Pancreas (tissue), 10 donors: Measurements from ENCODE around the gene PCBP2. TPM values are rescaled to one million over a fixed set of nuclear protein-coding genes. Genes with fewer than 3 reads are reported as not detected.
A peak's percentile ranks its signal among the peaks of the same experiment; 100 is the strongest.
"Not testable (repeated sequence)": the region's sequence is repeated elsewhere in the genome, so short reads cannot be mapped to it uniquely, and the experiment has no call there.

Experiments
- ATAC-seq, 4 donors: fragments of 200-7000 bp; cut with Tn5 transposase; one replicate each; pipeline versions ENCODE4 v1.8.0 to v1.9.1; 2020; ENCODE audit warnings: mild to moderate bottlenecking in 4 of 4, moderate library complexity in 4 of 4
- DNase-seq, 6 donors: peaks; one replicate each; pipeline ENCODE4 v3.0.0-alpha.2; 2020
- FAIRE-seq: peaks from 2 replicates; lab custom pipeline; 2012; peaks lifted over from hg19 to GRCh38; lab: Jason Lieb, UNC
- H3K27ac ChIP-seq, 4 donors: fragments of 200-600 bp; sonication (generic); 1 replicate in 3 of 4; 2 replicates in 1 of 4; pipeline versions ENCODE4 v1.5.0 to v1.8.0; 2020
- H3K27me3 ChIP-seq, 4 donors: fragments of 200-600 bp; one replicate each; pipeline ENCODE4 v1.8.0; 2021
- H3K36me3 ChIP-seq, 3 donors: fragments of 200-600 bp; sonication (generic) in 1 of 3; one replicate each; pipeline versions ENCODE4 v1.5.0 to v1.8.0; 2020 to 2021
- H3K4me1 ChIP-seq, 3 donors: fragments of 200-600 bp; one replicate each; pipeline ENCODE4 v1.8.0; 2021
- H3K4me3 ChIP-seq, 4 donors: fragments of 200-600 bp; sonication (generic) in 2 of 4; one replicate each; pipeline versions ENCODE4 v1.5.0 to v1.8.0; 2020 to 2021
- H3K9me3 ChIP-seq, 4 donors: fragments of 200-600 bp; one replicate each; pipeline ENCODE4 v1.8.0; 2021
- WGBS, 2 donors: extraction: QIAGEN DNeasy Blood & Tissue Kit; methylation state at CpG; one replicate each; pipeline ENCODE4 v1.1.7; 2013; 5-methylcytosine and 5-hydroxymethylcytosine counted together
- intact Hi-C, 3 donors: fragments of 100-400 bp; cut with DNase I; formaldehyde crosslinking; loops; one replicate each; pipeline versions ENCODE4 v1.11.1 to v1.14.2; 2022
- polyA plus RNA-seq, 2 donors: library from polyadenylated mRNA; stranded (reverse); fragments of 200-250 nt; gene quantifications; one replicate each; pipeline ENCODE4 v1.2.3, GENCODE V29; 2013
- total RNA-seq, 6 donors: library from RNA; stranded (reverse); fragmentation: NEBNext Ultra II Directional in 4 of 6; extraction: Animal tissue kit (Norgen Biotek cat#: 25700) in 4 of 6; gene quantifications; one replicate each; pipeline versions ENCODE4 v1.2.1 to v1.2.4, GENCODE V29; 2021 to 2023
- TF ChIP-seq, protein P1 (sequence below), 4 donors: fragments of 200-600 bp; sonication (generic) in 3 of 4; IDR thresholded peaks; one replicate each; pipeline versions ENCODE4 v1.5.0 to v1.8.0; 2021; ENCODE audit warnings: antibody characterized with exemption in 4 of 4
- donor health status: healthy with polysubstance abuse.
- donor health status: DM: no; HTN: no; CAD: no; lungs with moderate emphysema.
- donor health status: DM: no; HTN: no; CAD: no.
- donor health status: control.
- donor health status: control.
- donor health status: Bipolar disorder and iron deficiency.
- donor health status: DM: yes; HTN: yes; CAD: no.
- donor health status: DM: no; HTN: no; CAD: no.
- donor health status: DM: no; HTN: no; CAD: no.
- donor health status: DM: yes; HTN: yes; CAD: no.

The PCBP2 gene
- total and polyA plus RNA-seq, 8 donors: 266 to 608 (median 467) TPM

DNA sequence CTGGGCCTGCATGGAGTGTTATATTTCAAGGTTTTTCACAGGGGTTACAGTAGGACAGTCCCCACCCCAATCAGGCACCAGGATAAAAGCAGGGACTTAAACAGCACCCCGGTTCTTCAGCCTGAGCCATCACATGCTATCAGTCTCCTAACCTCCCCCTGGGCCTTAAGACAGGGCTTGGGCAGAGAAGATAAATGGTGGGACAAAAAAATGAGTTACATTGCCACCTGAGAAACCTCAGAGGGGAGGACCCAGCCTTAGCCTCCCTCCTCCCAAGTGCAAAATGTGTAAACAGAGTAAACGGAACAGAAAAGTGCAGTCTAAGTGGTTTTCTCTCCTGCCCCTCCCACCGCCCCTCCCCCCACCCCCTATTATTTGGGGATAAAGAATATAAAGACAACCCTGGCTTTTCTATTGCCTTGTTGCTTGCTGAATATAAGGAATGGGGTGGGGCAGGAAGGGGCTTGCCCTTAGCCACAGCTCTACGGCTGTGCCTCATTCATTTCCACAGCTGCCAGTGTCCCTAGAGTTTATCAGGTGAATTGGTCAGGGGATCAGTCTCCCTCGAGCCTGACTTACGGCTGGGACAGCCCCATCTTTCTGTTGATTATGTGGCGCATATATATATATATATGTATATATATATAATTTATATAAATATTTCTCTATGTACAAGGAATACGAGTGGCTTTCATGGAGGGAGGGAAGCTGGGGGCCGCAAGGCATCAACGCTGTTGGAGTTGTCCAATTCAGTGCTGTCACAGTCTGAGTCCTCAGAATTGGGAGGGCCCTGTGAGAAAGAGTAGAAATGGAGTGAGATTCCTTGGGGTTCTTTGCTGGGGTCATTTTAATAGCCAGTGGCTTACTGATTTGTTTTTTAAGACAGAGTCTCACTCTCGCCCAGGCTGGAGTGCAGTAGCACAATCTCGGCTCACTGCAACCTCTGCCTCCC lies 28.9 kb downstream of the PCBP2 start:
- DNase-seq (no peak), ATAC-seq (no peak), FAIRE-seq (no peak)
- H3K4me1 ChIP-seq: peaks cover 0 to 6% (median 1%) of the 10 kb centered on the region in 3 donors
- H3K36me3 ChIP-seq: peaks cover 6 to 57% (median 30%) of the 10 kb centered on the region in 3 donors
- intact Hi-C loops: no loop called here
- H3K9me3 ChIP-seq: no peaks in the 10 kb centered on the region
- H3K27ac ChIP-seq: no peak overlapping the region
- WGBS, 2 donors: 81 to 83% methylated on average over 12 of the region's 12 CpGs
- no peak overlapping the region for H3K4me3 ChIP-seq
- H3K27me3 ChIP-seq: no peaks in the 10 kb centered on the region
- TF ChIP-seq, protein P1, sequence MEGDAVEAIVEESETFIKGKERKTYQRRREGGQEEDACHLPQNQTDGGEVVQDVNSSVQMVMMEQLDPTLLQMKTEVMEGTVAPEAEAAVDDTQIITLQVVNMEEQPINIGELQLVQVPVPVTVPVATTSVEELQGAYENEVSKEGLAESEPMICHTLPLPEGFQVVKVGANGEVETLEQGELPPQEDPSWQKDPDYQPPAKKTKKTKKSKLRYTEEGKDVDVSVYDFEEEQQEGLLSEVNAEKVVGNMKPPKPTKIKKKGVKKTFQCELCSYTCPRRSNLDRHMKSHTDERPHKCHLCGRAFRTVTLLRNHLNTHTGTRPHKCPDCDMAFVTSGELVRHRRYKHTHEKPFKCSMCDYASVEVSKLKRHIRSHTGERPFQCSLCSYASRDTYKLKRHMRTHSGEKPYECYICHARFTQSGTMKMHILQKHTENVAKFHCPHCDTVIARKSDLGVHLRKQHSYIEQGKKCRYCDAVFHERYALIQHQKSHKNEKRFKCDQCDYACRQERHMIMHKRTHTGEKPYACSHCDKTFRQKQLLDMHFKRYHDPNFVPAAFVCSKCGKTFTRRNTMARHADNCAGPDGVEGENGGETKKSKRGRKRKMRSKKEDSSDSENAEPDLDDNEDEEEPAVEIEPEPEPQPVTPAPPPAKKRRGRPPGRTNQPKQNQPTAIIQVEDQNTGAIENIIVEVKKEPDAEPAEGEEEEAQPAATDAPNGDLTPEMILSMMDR (IDR thresholded peaks at IDR 0.05): no peak

DNA sequence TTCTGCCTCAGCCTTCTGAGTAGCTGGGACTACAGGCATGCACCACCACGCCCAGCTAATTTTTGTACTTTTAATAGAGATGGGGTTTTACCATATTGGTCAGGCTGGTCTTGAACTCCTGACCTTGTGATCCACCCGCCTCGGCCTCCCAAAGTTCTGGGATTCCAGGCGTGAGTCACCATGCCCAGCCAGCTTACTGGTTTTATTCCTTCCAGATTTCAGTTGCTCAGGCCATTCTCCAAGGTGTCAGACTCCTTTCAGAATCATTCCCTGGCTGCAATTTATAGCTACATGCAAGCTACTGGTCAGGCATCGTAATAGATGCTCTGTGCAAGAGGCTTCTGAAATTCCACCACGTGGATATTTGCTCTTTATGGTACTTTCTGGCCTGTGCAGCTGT lies 29.6 kb downstream of the PCBP2 start:
- H3K4me3 ChIP-seq, H3K4me1 ChIP-seq, ATAC-seq, H3K27ac ChIP-seq, H3K9me3 ChIP-seq, FAIRE-seq, intact Hi-C loops, DNase-seq, H3K27me3 ChIP-seq: not testable (repeated sequence)
- peaks cover 5 to 54% (median 23%) of the 10 kb centered on the region in 3 donors for H3K36me3 ChIP-seq
- 75 to 86% methylated on average over 6 of the region's 6 CpGs for WGBS, 2 donors

GRCh38 chr12:53481939-53482586 lies 30.2 kb downstream of the PCBP2 start:
- Histone ChIP-seq H3K27ac (no peak overlapping the region), H3K4me3 (no peak overlapping the region), H3K36me3 (peaks cover 0 to 48% (median 20%) of the 10 kb centered on the region in 3 donors), H3K27me3 (no peaks in the 10 kb centered on the region), H3K4me1 (no peaks in the 10 kb centered on the region), H3K9me3 (no peaks in the 10 kb centered on the region)
- ATAC-seq (no peak), FAIRE-seq (no peak), DNase-seq (no peak)
- TF ChIP-seq, protein P1 (IDR thresholded peaks at IDR 0.05): no peak
- intact Hi-C loops: no loop called here
- WGBS, 2 donors: 79 to 81% methylated on average over 9 of the region's 9 CpGs

DNA sequence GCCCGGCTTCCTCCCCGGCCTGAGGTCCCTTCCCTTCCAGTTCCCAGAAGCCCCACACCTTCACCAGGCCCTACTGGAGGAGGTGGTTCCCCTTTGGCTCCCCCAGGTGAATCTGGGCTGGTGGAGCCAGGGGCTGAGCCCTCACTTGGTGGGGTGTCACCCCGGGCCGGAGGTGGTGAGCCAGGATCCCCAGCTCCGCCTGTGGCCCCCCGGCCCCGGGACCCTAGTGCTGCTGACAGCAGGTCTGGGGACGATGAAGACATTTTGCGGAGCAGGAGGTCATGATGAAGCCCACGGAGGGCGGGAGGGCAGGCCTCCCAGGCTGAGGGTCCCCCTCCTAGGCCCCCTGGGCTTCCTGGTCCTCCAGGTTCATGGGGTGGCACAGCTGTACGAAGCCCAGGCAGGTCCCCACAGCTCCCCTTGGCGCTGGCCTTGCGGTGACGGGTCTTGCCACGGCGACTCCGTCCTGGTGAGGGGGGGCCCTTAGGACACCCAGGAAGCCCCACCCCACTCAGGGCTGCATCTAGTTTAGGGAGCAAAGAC lies 30.8 kb downstream of the PCBP2 start:
- intact Hi-C loops: no loop called here
- FAIRE-seq (no peak), ATAC-seq (peak in 2 of 4 donors; percentile 3 to 9), DNase-seq (no peak)
- Histone ChIP-seq H3K9me3 (no peaks in the 10 kb centered on the region), H3K4me3 (no peak overlapping the region), H3K27me3 (no peaks in the 10 kb centered on the region), H3K36me3 (peaks cover 0 to 44% (median 20%) of the 10 kb centered on the region in 3 donors), H3K4me1 (no peaks in the 10 kb centered on the region), H3K27ac (no peak overlapping the region)
- TF ChIP-seq, protein P1 (IDR thresholded peaks at IDR 0.05): no peak
- WGBS, 2 donors: 85 to 87% methylated on average over 18 of the region's 18 CpGs

GRCh38 chr12:53483225-53483978 lies 31.5 kb downstream of the PCBP2 start:
- Histone ChIP-seq H3K9me3 (no peaks in the 10 kb centered on the region), H3K36me3 (peaks cover 0 to 39% (median 20%) of the 10 kb centered on the region in 3 donors), H3K4me1 (no peaks in the 10 kb centered on the region), H3K27me3 (no peaks in the 10 kb centered on the region), H3K27ac (no peak overlapping the region), H3K4me3 (no peak overlapping the region)
- WGBS, 2 donors: 75 to 77% methylated on average over 9 of the region's 9 CpGs
- TF ChIP-seq, protein P1 (IDR thresholded peaks at IDR 0.05): no peak
- ATAC-seq: peak in 1 of 4 donors; percentile 6
- no peak for FAIRE-seq
- no peak for DNase-seq
- intact Hi-C loops: no loop called here
